SU-DHL-6 (cell line): ENCODE results near the gene ACAP3.

Experiments used
- CTCF ChIP-seq: fragments of 200-600 bp; sonication (generic); IDR thresholded peaks from one replicate; pipeline ENCODE4 v1.5.1; 2017; ENCODE audit warnings: antibody characterized with exemption, mild to moderate bottlenecking, low read length, moderate library complexity; ENCODE audit not compliant: insufficient read depth, poor library complexity, severe bottlenecking
- EZH2phosphoT487 ChIP-seq: fragments of 200-600 bp; sonication (generic), shearing (Covaris generic); conservative IDR thresholded peaks from 2 replicates; pipeline ENCODE4 v1.6.1; 2018; ENCODE audit warnings: mild to moderate bottlenecking, antibody characterized with exemption, low read length, moderate library complexity, mixed read lengths

GRCh38 chr1:1342061-1342562 is 34.4 kb upstream of the ACAP3 start:
- TF ChIP-seq CTCF (no peak), EZH2phosphoT487 (no peak)
